ENCODE results near the gene CELA2A.
"Not testable (repeated sequence)": the region's sequence is repeated elsewhere in the genome, so short reads cannot be mapped to it uniquely, and the experiment has no call there.

Gene CELA2A

GRCh38 chr1:15471067-15471466 is 14.5 kb downstream of the CELA2A start:
- DNase-seq: not testable (repeated sequence)

GRCh38 chr1:15471723-15472122 is 15.2 kb downstream of the CELA2A start:
- not testable (repeated sequence) for DNase-seq

GRCh38 chr1:15472587-15472986 is 16.1 kb downstream of the CELA2A start:
- DNase-seq: no peak

GRCh38 chr1:15475752-15476314 is 19.3 kb downstream of the CELA2A start, which contains the start of gene CELA2B:
Gene CELA2B, plus strand, starts transcription at chr1:15476104. Its CDS starts 22 bp downstream, at chr1:15476126.
- no peak for DNase-seq

GRCh38 chr1:15476927-15477326 is 20.4 kb downstream of the CELA2A start:
- no peak for DNase-seq

GRCh38 chr1:15477646-15478212 is 21.2 kb downstream of the CELA2A start:
- no peak for DNase-seq

GRCh38 chr1:15479654-15480347 is 23.3 kb downstream of the CELA2A start:
- no peak for DNase-seq

- not testable (repeated sequence) for DNase-seq
Observed at GRCh38 chr1:15482455-15482854, 25.9 kb downstream of the CELA2A start.

- not testable (repeated sequence) for DNase-seq
Observed at GRCh38 chr1:15482983-15483543, 26.5 kb downstream of the CELA2A start.

- DNase-seq: no peak
Observed at GRCh38 chr1:15483971-15484370, 27.4 kb downstream of the CELA2A start.

GRCh38 chr1:15484443-15484842 is 27.9 kb downstream of the CELA2A start:
- DNase-seq: not testable (repeated sequence)

GRCh38 chr1:15485636-15486035 is 29.1 kb downstream of the CELA2A start:
- no peak for DNase-seq

- DNase-seq: not testable (repeated sequence)
Observed at GRCh38 chr1:15486844-15487610, 30.5 kb downstream of the CELA2A start.

- DNase-seq: no peak
Observed at GRCh38 chr1:15488371-15488770, 31.8 kb downstream of the CELA2A start.

- DNase-seq: peak in 1 of 2 donors; percentile 33
Observed at GRCh38 chr1:15489052-15489736, 32.7 kb downstream of the CELA2A start.

GRCh38 chr1:15491010-15491409 is 34.5 kb downstream of the CELA2A start:
- not testable (repeated sequence) for DNase-seq

GRCh38 chr1:15492596-15492995 is 36.1 kb downstream of the CELA2A start:
- DNase-seq: no peak

GRCh38 chr1:15493869-15494390 is 37.4 kb downstream of the CELA2A start:
- DNase-seq: no peak

- DNase-seq: no peak
Observed at GRCh38 chr1:15500184-15501178, 43.9 kb downstream of the CELA2A start.

GRCh38 chr1:15501208-15502032 is 44.9 kb downstream of the CELA2A start:
- DNase-seq: no peak
